Activated naive CD4-positive, alpha-beta T cell treated with anti-CD3 and anti-CD28 coated beads, Interleukin-2, amount 50 U/mL, for 72 hours (primary cell): ENCODE data around the gene DBN1. TPM values are rescaled to one million over a fixed set of nuclear protein-coding genes. Genes with fewer than 3 reads are reported as not detected.

Experiments used
- ATAC-seq, 2 donors: fragments of 150-1000 bp; cut with Tn5 transposase; 2 replicates each; pipeline ENCODE4 v1.10.0; 2021; ENCODE audit warnings: mild to moderate bottlenecking in 2 of 2, moderate library complexity in 2 of 2
- DNase-seq, 2 donors: peaks; one replicate each; pipeline ENCODE4 v3.0.0; 2021 to 2022; ENCODE audit warnings: low spot score in 2 of 2
- H3K27ac Mint-ChIP-seq, 2 donors: one replicate each; pipeline ENCODE4 v1.8.0; 2022; ENCODE audit warnings: mild to moderate bottlenecking in 2 of 2, mixed read lengths in 2 of 2
- H3K36me3 Mint-ChIP-seq, 2 donors: one replicate each; pipeline ENCODE4 v1.8.0; 2022; ENCODE audit warnings: mixed read lengths in 2 of 2
- H3K9me3 Mint-ChIP-seq, 2 donors: one replicate each; pipeline ENCODE4 v1.8.0; 2022; ENCODE audit warnings: mixed read lengths in 2 of 2
- total RNA-seq, 2 donors: library from RNA; stranded (reverse); gene quantifications; one replicate each; pipeline ENCODE4 v1.2.3, GENCODE V29; 2022

DBN1 gene
- total RNA-seq, 2 donors from 2014 or later: 5.5 to 20.2 TPM

DNA sequence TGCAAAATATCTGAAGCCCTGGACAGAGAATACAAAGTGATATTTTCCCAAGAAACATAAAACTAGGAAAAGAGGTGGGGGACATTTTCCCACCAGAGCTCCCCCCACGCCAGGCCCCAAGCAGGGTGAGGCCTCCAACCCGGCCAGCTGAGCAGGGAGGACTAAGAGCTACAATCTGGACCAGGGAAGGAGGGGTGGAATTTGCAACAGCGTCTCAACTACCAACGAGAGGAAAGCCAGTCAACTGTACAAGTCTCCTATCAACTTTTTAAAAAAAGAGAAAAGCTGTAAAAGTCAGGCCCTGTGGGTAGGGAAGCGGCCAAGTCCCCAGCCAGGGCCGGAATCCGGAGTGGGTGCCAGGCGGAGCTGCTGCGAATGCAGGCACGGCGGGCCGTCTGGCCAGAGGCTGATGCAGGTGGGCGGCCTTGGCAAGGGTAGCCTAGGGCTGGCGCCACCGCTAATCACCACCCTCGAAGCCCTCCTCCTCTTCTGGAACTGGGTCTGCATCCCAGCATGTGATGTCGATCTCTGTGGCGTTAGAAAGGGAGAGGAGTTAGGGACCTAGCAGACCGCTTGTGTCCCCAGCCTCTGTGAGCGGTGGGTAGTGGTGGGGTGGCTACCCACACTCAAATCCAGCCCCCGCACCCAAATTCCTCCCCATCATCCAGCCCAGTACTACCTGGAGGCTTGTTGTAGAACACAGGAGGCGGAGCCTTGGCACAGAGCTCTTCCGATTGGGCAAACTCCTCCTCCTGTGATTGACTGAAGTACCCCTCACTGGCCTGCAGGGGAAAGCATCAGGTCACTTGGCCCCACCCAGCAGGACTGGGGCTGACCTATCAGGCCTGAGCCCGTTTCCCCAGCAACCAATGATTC lies 16.2 kb downstream of the DBN1 start:
- DNase-seq (peak in 1 of 2 donors; percentile 74), ATAC-seq (peak in 1 of 2 donors; percentile 50)
- Mint-ChIP-seq H3K27ac (no peak overlapping the region), H3K36me3 (no peaks in the 10 kb centered on the region), H3K9me3 (no peaks in the 10 kb centered on the region)

DNA sequence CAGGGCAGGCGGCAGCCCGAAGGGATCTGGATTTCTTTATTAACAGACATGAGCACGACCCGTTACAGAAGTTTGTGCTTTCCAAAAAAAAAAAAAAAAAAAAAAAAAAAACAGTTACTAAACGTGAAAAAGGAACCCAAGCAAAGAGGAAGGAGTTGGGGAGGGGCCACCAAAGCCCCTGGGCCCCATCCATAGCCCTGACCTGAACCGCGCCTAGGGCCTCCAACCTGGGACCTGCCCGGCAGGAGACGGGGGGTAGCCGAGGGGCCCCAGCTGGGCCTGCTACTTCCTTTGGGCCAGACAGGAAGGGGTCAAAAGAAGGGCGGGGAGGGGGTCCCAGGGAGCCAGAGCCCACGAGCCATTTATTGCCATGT lies 16.9 kb downstream of the DBN1 start:
- no peaks in the 10 kb centered on the region for H3K9me3 Mint-ChIP-seq
- H3K27ac Mint-ChIP-seq: no peak overlapping the region
- ATAC-seq: no peak
- DNase-seq: no peak
- H3K36me3 Mint-ChIP-seq: no peaks in the 10 kb centered on the region

DNA sequence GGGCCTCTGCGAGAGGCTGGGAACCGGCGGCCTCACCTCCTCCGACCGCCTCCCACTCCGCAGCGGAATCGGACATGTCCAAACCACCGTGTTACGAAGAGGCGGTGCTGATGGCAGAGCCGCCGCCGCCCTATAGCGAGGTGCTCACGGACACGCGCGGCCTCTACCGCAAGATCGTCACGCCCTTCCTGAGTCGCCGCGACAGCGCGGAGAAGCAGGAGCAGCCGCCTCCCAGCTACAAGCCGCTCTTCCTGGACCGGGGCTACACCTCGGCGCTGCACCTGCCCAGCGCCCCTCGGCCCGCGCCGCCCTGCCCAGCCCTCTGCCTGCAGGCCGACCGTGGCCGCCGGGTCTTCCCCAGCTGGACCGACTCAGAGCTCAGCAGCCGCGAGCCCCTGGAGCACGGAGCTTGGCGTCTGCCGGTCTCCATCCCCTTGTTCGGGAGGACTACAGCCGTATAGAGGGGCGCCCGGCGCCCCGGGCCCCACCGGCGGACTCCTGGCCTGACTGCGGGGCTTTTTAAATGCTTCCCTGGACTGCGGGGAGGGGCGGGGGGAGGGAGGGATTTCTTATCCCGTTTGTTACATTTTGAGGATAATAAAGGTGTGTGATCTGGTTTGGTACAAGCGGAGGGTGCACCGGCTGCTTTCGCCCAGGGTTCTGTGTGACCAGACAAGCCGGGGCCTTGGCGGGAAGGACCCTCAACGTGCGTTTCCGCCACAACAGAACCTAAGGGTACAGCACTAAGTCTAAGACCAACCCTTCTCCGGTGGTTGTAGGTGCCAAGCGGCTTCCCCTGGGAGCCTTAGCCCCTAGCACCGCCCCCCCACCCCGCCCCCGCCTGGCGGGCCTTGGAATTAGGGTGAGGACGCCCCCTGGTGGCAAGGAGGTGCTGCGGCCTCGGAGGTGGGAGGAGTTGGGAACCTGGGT lies 17.5 kb downstream of the DBN1 start:
- DNase-seq (peak; percentile 86 to 97), ATAC-seq (peak; percentile 46 to 49)
- peak overlapping the region in 1 of 2 donors; percentile 84 for H3K27ac Mint-ChIP-seq
- no peaks in the 10 kb centered on the region for H3K9me3 Mint-ChIP-seq
- H3K36me3 Mint-ChIP-seq: no peaks in the 10 kb centered on the region

DNA sequence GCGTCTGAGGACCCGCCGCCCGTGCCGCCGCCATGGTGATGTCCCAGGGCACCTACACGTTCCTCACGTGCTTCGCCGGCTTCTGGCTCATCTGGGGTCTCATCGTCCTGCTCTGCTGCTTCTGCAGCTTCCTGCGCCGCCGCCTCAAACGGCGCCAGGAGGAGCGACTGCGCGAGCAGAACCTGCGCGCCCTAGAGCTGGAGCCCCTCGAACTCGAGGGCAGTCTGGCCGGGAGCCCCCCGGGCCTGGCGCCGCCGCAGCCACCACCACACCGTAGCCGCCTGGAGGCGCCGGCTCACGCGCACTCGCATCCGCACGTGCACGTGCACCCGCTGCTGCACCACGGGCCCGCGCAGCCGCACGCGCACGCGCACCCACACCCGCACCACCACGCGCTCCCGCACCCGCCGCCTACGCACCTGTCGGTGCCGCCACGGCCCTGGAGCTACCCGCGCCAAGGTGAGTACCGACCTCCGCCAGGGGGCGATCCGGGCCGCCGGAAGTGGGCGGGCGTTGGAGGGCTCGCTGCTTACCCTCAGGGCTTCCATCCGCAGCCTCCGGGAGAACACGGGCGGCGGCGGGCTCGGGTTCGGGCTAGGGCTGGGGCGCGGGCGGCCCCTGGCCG lies 18.3 kb downstream of the DBN1 start:
- H3K9me3 Mint-ChIP-seq: no peaks in the 10 kb centered on the region
- ATAC-seq: peak; percentile 67 to 70
- no peaks in the 10 kb centered on the region for H3K36me3 Mint-ChIP-seq
- peak overlapping the region in 1 of 2 donors; percentile 22 for H3K27ac Mint-ChIP-seq
- DNase-seq: peak; percentile 95 to 98

DNA sequence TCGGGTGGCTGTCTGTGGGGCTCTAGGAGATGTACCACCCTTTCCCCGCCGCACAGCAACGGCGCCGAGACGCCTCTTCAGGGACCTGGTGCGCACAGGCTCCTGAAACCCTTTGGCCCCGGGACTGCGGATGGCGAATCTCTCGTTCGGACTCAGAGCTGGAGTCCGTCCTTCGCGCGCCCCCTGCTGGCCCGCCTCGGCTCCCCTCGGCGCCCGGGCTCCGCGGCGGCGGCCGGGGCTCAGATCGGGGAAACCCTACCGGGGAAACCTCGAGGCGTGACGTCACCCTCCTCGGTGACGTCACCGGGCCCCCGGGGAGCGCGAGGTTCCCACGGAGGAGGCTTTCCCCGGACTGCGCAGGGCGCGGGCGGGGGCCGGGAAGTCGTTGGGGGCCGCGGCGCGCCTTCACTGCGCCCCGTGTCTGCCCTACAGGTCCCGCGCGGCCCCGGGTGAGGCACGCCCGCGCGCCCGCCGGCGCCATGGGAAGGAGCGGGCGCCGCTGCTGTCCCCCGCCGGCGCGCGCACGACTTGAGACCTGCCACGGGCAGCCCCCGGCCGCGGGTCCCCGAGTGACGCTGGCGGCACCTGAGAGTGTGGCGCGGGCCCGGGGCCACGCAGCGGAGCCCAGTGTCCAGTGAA lies 18.9 kb downstream of the DBN1 start:
- Mint-ChIP-seq H3K27ac (no peak overlapping the region), H3K36me3 (no peaks in the 10 kb centered on the region), H3K9me3 (no peaks in the 10 kb centered on the region)
- peak; percentile 57 to 62 for ATAC-seq
- peak; percentile 95 to 98 for DNase-seq

DNA sequence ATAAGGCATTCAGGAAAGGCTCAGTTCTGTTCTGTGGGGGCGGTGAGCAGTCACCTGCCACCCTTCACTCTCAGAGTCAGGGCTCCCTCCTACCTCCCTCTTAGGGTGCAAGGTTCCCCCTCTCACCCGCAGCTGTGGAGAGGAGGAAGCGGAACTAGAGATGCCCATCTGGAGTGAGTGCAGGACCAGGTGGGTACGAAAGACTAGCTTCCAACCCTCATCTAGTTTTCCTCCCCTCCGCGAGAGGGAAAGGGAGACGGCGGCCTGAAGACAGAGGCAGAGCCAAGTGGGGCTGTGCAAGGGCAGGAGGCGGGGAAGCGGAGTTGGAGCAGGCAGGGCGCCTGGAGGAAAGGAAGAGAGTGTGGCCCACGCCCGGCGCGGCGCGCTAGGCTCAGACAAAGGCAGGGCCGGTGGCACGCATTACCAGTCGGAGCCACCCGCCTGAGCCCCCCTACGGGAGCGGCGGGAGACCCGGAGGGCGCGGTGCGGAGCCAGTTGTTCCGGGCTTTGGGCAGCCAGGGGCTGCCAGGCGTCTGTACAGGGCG lies 19.5 kb downstream of the DBN1 start:
- no peak for DNase-seq
- Mint-ChIP-seq H3K9me3 (no peaks in the 10 kb centered on the region), H3K36me3 (no peaks in the 10 kb centered on the region), H3K27ac (peak overlapping the region in 1 of 2 donors; percentile 81)
- ATAC-seq: no peak

DNA sequence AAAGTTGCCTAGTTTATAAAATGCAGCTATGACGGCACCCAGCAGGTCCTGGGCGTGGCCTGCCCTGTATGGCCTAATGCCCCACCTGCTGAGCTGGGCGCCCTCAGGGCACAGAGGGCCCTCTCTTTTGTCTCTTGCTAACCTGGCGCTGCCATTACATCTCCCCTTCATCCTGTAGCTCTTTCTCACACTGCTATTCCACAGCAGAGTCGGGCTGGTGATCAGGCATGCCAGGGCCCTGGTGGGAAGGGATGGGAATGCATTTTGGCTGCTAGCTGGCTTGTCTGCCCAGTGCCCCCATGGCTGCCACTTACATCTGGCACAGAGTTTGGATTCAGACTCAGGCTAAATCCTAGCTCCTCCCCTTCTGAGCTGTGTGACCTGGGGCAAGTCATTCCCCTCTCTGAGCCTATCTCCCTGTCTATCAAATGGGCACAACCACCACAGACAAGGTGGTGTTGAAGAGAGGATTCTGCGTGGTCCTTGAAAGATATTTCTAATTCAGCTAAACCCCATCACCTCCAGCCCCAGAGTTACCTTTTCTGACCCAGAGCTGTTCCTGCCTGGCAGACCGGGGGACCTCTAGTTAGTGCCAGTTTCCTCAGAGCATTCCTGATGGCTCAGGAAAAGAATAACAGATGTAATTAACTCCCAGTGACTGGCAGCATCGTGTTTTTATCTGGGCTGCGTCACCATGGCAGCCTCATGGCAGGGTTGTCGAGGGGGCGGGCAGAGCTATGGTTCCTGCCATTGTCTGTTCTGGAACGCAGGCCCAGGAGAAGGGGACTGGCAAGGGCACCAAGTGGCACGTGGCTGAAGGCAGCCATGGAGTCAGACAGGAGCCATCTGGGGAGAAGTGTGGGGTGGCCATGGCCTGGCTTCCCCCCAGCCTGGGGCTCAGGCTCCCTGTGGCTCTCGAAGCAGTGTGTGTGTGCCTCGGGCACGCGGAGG lies 20.5 kb downstream of the DBN1 start:
- Mint-ChIP-seq H3K9me3 (no peaks in the 10 kb centered on the region), H3K36me3 (no peaks in the 10 kb centered on the region), H3K27ac (no peak overlapping the region)
- ATAC-seq (no peak), DNase-seq (no peak)

DNA sequence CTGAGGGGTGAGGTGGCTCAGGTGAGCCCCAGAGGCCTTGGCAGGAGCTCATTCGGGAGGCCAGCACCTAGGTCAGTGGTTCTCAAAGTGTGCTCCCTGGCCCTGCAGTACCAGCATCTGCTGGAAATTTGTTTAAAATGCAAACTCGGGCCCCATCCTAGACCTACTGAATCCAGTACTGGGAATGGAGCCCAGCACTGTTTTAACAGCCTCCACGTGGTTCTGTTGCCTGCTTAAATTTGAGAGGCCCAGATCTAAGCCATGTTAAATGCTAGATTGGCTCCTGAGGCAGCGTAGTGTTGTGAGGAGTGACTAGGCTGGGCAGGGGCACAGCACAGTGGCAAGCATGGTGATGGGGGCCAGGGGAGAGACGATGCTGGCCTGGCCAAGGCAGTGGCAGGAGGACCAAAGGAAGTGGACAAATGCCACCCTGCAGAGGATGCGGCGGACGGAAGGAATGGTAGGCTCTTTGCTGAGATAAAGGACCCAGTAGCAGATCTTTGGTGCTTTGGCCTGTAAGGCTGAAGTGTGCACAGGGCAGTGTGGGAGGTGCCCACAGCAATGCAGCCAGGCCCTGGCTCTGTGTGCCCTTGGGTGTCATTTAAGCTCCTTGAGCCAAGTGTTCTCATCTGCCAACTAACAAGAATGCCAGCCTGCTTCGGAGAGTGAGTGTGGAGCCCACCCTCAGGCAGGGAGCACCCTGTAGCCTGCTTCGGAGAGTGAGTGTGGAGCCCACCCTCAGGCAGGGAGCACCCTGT lies 22.6 kb downstream of the DBN1 start:
- Mint-ChIP-seq H3K36me3 (no peaks in the 10 kb centered on the region), H3K9me3 (no peaks in the 10 kb centered on the region), H3K27ac (peak overlapping the region in 1 of 2 donors; percentile 54)
- ATAC-seq: no peak
- DNase-seq: no peak

DNA sequence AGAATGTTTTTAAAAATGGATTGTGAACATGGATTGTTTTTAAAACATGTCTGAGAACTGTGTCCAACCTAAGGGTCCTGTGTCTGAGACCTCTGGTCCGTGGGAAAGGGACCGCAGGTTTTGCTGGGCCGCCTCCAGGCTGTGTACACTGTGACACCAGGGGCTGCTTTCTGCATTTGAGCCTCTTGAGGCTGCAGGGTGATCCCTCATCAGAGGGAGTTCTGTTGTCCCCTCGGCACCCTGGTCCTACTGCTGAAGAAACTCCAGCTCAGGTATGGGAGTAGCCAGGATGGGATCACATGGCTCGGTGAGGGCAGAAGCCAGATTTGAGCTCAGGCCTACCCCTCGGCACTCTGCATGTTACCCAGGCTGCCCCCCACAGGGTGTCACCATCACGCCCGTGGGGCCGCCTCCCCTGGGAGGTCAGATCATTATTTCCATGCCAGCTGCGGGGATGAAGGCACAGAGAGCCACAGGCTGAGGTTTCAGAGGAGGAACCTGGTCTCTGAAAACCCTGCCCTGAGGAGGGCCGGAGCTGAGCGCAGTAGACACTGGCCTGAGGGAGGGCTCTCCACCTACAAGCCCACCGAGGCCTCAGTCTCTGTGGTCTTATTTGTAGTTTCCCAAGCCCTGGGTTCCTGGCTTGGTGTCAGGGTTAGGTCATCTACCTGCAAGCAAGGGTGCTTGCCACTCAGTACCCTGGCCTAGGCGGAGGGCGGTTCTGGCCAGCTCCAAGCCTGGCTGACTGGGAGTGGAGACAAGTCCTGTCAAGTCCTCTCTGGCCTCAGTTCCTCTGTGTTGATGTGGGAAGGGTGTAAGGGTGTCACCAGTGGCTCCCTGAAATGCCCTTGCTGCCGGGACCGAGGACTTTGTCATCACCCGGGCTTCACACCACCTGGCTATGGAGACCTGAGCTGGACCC lies 24.0 kb downstream of the DBN1 start:
- no peak for DNase-seq
- Mint-ChIP-seq H3K36me3 (no peaks in the 10 kb centered on the region), H3K9me3 (no peaks in the 10 kb centered on the region), H3K27ac (peak overlapping the region in 1 of 2 donors; percentile 84)
- ATAC-seq: no peak

DNA sequence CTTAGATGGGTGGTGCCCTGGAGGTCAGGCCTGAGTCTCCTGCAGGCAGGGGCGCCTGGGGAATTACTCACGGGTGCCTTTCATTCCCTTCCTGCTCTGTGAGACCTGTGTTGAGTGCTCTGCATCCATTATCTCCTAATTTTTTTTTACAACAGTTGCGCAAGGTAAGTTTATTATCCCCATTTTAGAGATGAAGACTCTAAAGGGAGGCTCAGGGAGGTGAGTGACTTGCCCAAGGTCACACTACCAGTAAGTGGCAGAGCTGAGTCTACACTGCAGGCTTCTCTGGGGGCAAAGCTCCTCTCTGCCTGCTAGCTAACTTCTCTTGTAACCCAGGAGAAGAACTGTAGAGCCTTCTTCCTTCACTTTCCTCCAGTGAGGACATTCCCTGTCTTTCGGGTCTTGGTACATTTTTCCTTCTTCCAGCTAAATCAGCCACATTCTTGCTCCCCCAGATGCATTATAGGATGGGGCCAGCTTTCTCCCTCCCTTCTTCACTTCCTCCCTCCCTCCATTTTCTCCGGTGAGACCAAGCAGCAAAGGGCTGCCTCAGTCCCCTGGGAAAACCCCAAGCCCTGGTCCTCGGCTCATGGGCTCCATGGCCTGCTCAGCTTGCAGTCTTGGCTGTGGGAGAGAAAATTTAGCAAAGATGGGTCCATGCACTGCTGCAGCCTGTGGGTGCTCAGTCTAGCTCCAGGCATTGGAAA lies 25.0 kb downstream of the DBN1 start:
- ATAC-seq (no peak), DNase-seq (no peak)
- Mint-ChIP-seq H3K9me3 (no peaks in the 10 kb centered on the region), H3K27ac (peak overlapping the region; percentile 84 to 95), H3K36me3 (no peaks in the 10 kb centered on the region)

DNA sequence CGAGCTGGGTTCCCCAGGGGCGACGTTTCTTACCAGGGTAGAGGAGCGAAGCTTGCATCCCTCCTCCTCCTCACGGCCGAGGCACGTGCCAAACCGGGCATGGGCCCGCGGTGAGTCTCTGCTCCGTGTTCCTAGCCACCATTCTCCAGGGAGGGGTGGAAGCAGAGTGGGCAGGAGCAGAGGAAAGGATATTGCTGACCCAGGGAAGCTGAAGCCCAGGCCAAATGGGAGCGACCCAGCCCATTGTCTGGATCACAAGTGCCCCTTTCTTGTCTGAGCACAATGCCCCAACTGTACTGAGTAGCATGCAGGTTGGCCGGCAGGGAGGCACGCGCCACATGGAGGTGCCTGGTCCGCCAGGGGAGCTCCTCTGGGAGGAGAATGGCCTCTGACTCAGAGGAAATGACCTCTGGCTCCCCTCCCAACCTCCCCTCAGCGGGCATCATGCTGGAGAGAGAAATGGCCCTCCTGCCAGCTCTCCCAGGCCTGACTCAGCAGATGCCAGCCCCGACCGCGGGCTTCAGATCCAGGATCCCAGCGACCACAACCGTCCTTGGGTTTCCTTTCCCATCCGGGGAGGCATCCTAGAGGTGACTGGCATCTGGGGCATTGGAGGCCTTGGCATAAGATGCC lies 25.7 kb downstream of the DBN1 start:
- peak; percentile 1 to 36 for ATAC-seq
- H3K9me3 Mint-ChIP-seq: no peaks in the 10 kb centered on the region
- no peak for DNase-seq
- H3K36me3 Mint-ChIP-seq: no peaks in the 10 kb centered on the region
- peak overlapping the region; percentile 36 to 84 for H3K27ac Mint-ChIP-seq

DNA sequence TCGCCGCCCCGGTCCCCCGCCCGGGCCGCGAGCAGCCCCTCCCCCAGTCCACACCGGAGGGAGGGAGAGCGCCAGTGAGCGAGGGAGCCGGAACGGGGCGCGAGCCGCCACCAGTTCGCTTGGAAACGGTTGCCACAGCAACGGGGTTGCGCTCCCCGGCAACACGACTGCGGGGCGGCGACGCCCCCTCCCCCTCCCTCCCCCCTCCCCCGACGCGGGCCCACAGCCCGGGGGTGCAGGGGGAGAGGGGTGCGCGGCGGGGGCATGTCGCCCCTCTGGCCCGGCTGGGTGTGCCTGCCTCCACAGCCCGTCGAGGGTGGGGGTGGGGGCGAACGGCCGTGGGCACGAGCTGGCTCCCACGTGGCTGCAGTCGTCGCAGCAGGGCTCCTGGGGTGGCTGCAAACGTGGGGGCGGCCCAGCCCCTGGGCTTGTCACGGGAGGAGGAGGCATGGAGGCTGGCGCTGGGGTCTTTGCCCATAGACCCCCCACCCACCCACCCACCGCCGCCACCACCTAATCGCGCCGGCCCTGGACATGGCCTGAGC lies 26.3 kb downstream of the DBN1 start:
- no peak overlapping the region for H3K27ac Mint-ChIP-seq

More for the DNA sequence above, 26.3 kb downstream of the DBN1 start:
- Mint-ChIP-seq H3K9me3 (no peaks in the 10 kb centered on the region), H3K36me3 (no peaks in the 10 kb centered on the region)
- ATAC-seq (peak; percentile 21 to 45), DNase-seq (peak in 1 of 2 donors; percentile 67)
